ENCODE measurements around the gene WNT5A. TPM values are rescaled to one million over a fixed set of nuclear protein-coding genes. Genes with fewer than 3 reads are reported as not detected.

WNT5A gene
- total RNA-seq, 4 donors from 2014 or later = 3.1 to 46.3 (median 11.3) TPM

- Histone ChIP-seq H3K9me3 (no peaks in the 10 kb centered on the region), H3K4me1 (peaks cover 0 to 64% (median 0%) of the 10 kb centered on the region in 3 donors), H3K27ac (peak overlapping the region in 3 of 4 donors; percentile 82 to 91 (median 84)), H3K27me3 (peaks cover 40% of the 10 kb centered on the region), H3K4me3 (peak overlapping the region; percentile 49 to 91), H3K36me3 (no peaks in the 10 kb centered on the region)
- ATAC-seq = no peak
- no peak for TF ChIP-seq POLR2A (IDR thresholded peaks at IDR 0.05)
- TF ChIP-seq EP300 (IDR thresholded peaks at IDR 0.05) = no peak
- no peak for TF ChIP-seq CTCF (IDR thresholded peaks at IDR 0.05)
- TF ChIP-seq POLR2AphosphoS5 (IDR thresholded peaks at IDR 0.05) = no peak
- 0 to 1% methylated on average over 1 to 21 of the region's 71 CpGs for WGBS, 2 donors (ENCODE audit: low coverage in 1 of 2)
These were observed 505 bp upstream of the WNT5A start for GRCh38 chr3:55487381-55488241.

- TF ChIP-seq POLR2A (IDR thresholded peaks at IDR 0.05) = no peak
- Histone ChIP-seq H3K4me1 (peaks cover 0 to 78% (median 0%) of the 10 kb centered on the region in 3 donors), H3K36me3 (no peaks in the 10 kb centered on the region), H3K9me3 (no peaks in the 10 kb centered on the region), H3K27ac (peak overlapping the region; percentile 1 to 91 (median 83)), H3K4me3 (peak overlapping the region; percentile 49 to 91), H3K27me3 (peaks cover 52% of the 10 kb centered on the region)
- ATAC-seq = peak; percentile 31
- WGBS, 2 donors (ENCODE audit: low coverage in 1 of 2) = 1 to 3% methylated on average over 21 to 29 of the region's 49 CpGs
These were observed 827 bp downstream of the WNT5A start for GRCh38 chr3:55486101-55486856.

GRCh38 chr3:55484801-55485791 lies 2.0 kb downstream of the WNT5A start:
- no peaks in the 10 kb centered on the region for H3K9me3 ChIP-seq
- ATAC-seq = peak; percentile 72
- TF ChIP-seq EP300 (IDR thresholded peaks at IDR 0.05) = no peak
- peak in 3 of 4 experiments; percentile 58 to 99 (median 68) for TF ChIP-seq CTCF (IDR thresholded peaks at IDR 0.05)
- WGBS, 2 donors (ENCODE audit: low coverage in 1 of 2) = 18% methylated on average over 13 of the region's 57 CpGs; no CpG with 5 or more reads in 1 of the 2 donors
- peak overlapping the region; percentile 49 to 91 for H3K4me3 ChIP-seq
- no peaks in the 10 kb centered on the region for H3K36me3 ChIP-seq
- peak overlapping the region; percentile 16 to 91 (median 83) for H3K27ac ChIP-seq
- peaks cover 55% of the 10 kb centered on the region for H3K27me3 ChIP-seq
- peaks cover 0 to 90% (median 7%) of the 10 kb centered on the region in 3 donors for H3K4me1 ChIP-seq

GRCh38 chr3:55484191-55484689 lies 2.9 kb downstream of the WNT5A start:
- Histone ChIP-seq H3K4me3 (peak overlapping the region in 1 of 2 donors; percentile 91), H3K4me1 (peaks cover 0 to 85% (median 7%) of the 10 kb centered on the region in 3 donors), H3K9me3 (no peaks in the 10 kb centered on the region), H3K27me3 (peaks cover 52% of the 10 kb centered on the region), H3K27ac (peak overlapping the region in 3 of 4 donors; percentile 82 to 91 (median 84)), H3K36me3 (no peaks in the 10 kb centered on the region)
- 59 to 92% methylated on average over 13 to 16 of the region's 20 CpGs for WGBS, 2 donors (ENCODE audit: low coverage in 1 of 2)
- ATAC-seq = no peak
- no peak for TF ChIP-seq POLR2AphosphoS5 (IDR thresholded peaks at IDR 0.05)
- no peak for TF ChIP-seq POLR2A (IDR thresholded peaks at IDR 0.05)
- no peak for TF ChIP-seq CTCF (IDR thresholded peaks at IDR 0.05)
